Measurements from ENCODE around the gene KATNB1.

KATNB1 gene

GRCh38 chr16:57688487-57688986 is 47.0 kb upstream of the KATNB1 start:
- H4K20me1 ChIP-seq (ENCODE audit: insufficient read depth, low read length): no peaks in the 10 kb centered on the region
- H3K4me1 ChIP-seq (ENCODE audit: insufficient read depth, low read length): peaks cover 22% of the 10 kb centered on the region
- ATAC-seq (ENCODE audit: insufficient read depth, low read depth): no peak
- H3K27ac ChIP-seq (ENCODE audit: low read length): peak overlapping the region; percentile 85
- DNase-seq: no peak
- no peaks in the 10 kb centered on the region for H3K27me3 ChIP-seq (ENCODE audit: insufficient read depth, low read length, poor library complexity)
- no peaks in the 10 kb centered on the region for H3K9me3 ChIP-seq (ENCODE audit: insufficient read depth, low read length, severe bottlenecking)
- no peak overlapping the region for H3K4me3 ChIP-seq (ENCODE audit: low read depth in 1 of 2, low read length in 2 of 2)
- no peaks in the 10 kb centered on the region for H3K36me3 ChIP-seq (ENCODE audit: insufficient read depth, low read length)
- H2AFZ ChIP-seq (ENCODE audit: low read depth, low read length): no peak overlapping the region; the same call in 1 of the 2 replicates
- H3K9ac ChIP-seq (ENCODE audit: low read depth, low read length): peak overlapping the region; percentile 48
- no peak for TF ChIP-seq CTCF (IDR thresholded peaks at IDR 0.05; ENCODE audit: borderline replicate concordance, extremely low read depth, low read length, poor library complexity, severe bottlenecking)
- TF ChIP-seq EZH2 (IDR thresholded peaks at IDR 0.05; ENCODE audit: borderline replicate concordance, low read depth, low read length, severe bottlenecking): no peak
- no peaks in the 10 kb centered on the region for H3K79me2 ChIP-seq (ENCODE audit: insufficient read depth, low read length)
- H3K4me2 ChIP-seq (ENCODE audit: insufficient read depth, low read length): peak overlapping the region; percentile 62; the same call in 1 of the 2 replicates

GRCh38 chr16:57688987-57689761 is 46.4 kb upstream of the KATNB1 start:
- peak overlapping the region in 1 of 2 experiments; percentile 44; a peak in 2 of 4 replicates for H3K4me3 ChIP-seq (ENCODE audit: low read depth in 1 of 2, low read length in 2 of 2)
- no peaks in the 10 kb centered on the region for H3K27me3 ChIP-seq (ENCODE audit: insufficient read depth, low read length, poor library complexity)
- ATAC-seq (ENCODE audit: insufficient read depth, low read depth): no peak; the same call in 1 of the 3 replicates
- no peaks in the 10 kb centered on the region for H3K9me3 ChIP-seq (ENCODE audit: insufficient read depth, low read length, severe bottlenecking)
- H3K4me1 ChIP-seq (ENCODE audit: insufficient read depth, low read length): peaks cover 22% of the 10 kb centered on the region
- peak overlapping the region; percentile 85 for H3K27ac ChIP-seq (ENCODE audit: low read length)
- DNase-seq: no peak
- no peaks in the 10 kb centered on the region for H4K20me1 ChIP-seq (ENCODE audit: insufficient read depth, low read length)
- H3K79me2 ChIP-seq (ENCODE audit: insufficient read depth, low read length): no peaks in the 10 kb centered on the region
- peak overlapping the region; percentile 85 for H2AFZ ChIP-seq (ENCODE audit: low read depth, low read length)
- H3K4me2 ChIP-seq (ENCODE audit: insufficient read depth, low read length): peak overlapping the region; percentile 62
- peak overlapping the region; percentile 48 for H3K9ac ChIP-seq (ENCODE audit: low read depth, low read length)
- no peaks in the 10 kb centered on the region for H3K36me3 ChIP-seq (ENCODE audit: insufficient read depth, low read length)
- no peak for TF ChIP-seq CTCF (IDR thresholded peaks at IDR 0.05; ENCODE audit: borderline replicate concordance, extremely low read depth, low read length, poor library complexity, severe bottlenecking)
- TF ChIP-seq EZH2 (IDR thresholded peaks at IDR 0.05; ENCODE audit: borderline replicate concordance, low read depth, low read length, severe bottlenecking): no peak

- Histone ChIP-seq H3K27me3 (ENCODE audit: insufficient read depth, low read length, poor library complexity) (no peaks in the 10 kb centered on the region), H3K79me2 (ENCODE audit: insufficient read depth, low read length) (no peaks in the 10 kb centered on the region), H2AFZ (ENCODE audit: low read depth, low read length) (peak overlapping the region; percentile 85), H3K9ac (ENCODE audit: low read depth, low read length) (peak overlapping the region; percentile 48), H3K9me3 (ENCODE audit: insufficient read depth, low read length, severe bottlenecking) (no peaks in the 10 kb centered on the region), H3K36me3 (ENCODE audit: insufficient read depth, low read length) (no peaks in the 10 kb centered on the region), H3K27ac (ENCODE audit: low read length) (peak overlapping the region; percentile 85), H3K4me1 (ENCODE audit: insufficient read depth, low read length) (peaks cover 28% of the 10 kb centered on the region), H3K4me2 (ENCODE audit: insufficient read depth, low read length) (peak overlapping the region; percentile 62), H3K4me3 (ENCODE audit: low read depth in 1 of 2, low read length in 2 of 2) (peak overlapping the region in 1 of 2 experiments; percentile 44; a peak in 2 of 4 replicates), H4K20me1 (ENCODE audit: insufficient read depth, low read length) (no peaks in the 10 kb centered on the region)
- TF ChIP-seq CTCF (IDR thresholded peaks at IDR 0.05; ENCODE audit: borderline replicate concordance, extremely low read depth, low read length, poor library complexity, severe bottlenecking) (no peak), EZH2 (IDR thresholded peaks at IDR 0.05; ENCODE audit: borderline replicate concordance, low read depth, low read length, severe bottlenecking) (no peak)
- peak; percentile 91 for ATAC-seq (ENCODE audit: insufficient read depth, low read depth)
- peak; percentile 92 for DNase-seq
These were observed 45.6 kb upstream of the KATNB1 start for GRCh38 chr16:57689762-57690558.

Measured in DND-41 (cell line).